ENCODE data around the gene TNS1.

DNA sequence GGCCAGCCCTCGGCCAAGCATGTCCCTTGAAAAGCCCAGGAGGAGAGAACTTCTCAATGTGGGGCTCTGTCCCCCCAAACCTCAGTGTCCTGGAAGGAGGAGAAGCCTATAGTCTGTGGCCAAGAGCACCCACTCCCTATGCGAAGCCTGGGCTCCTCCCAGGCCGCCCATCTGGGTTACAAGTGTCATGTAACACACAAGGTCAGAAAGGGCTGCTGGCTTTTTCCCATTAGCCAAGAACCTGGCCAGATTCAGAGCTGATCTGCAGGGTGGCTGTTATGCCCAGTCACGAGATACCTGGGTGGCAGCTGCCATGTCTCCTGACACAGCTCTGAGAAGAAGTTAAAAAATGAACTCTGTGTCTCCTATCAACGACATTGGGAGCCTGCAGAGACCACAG is 170.7 kb downstream of the TNS1 start:
- TF ChIP-seq CTCF (IDR thresholded peaks at IDR 0.05) (no peak), EZH2phosphoT487 (IDR thresholded peaks at IDR 0.05; ENCODE audit: borderline replicate concordance, low read depth) (no peak), TAF1 (IDR thresholded peaks at IDR 0.05; ENCODE audit: borderline replicate concordance, low read depth, low read length) (no peak), GABPA (IDR thresholded peaks at IDR 0.05; ENCODE audit: low read depth) (no peak)
